Measurements from ENCODE around the gene METTL25. TPM values are rescaled to one million over a fixed set of nuclear protein-coding genes. Genes with fewer than 3 reads are reported as not detected.

Gene METTL25
- total RNA-seq, 1 donor from 2014 or later, result 8.9 TPM

DNA sequence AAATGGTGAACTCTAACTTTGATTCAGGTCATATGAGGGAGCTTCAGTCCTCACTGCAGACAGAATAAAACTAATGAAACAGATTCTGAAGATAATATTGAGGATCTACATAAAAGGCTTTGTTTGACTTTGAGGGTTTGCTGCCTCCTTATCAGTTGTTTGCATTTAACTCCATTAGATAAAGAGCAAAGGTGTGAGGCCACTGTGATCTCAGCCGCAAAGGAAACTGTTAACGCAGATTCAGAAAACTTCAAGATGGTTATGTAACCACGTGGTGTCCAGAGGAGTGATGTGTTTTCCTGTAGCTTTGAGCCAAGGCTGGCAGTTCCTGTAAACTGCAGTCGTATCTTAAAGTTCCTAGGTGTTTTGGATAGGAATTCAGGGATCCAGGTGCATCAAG lies 67.8 kb downstream of the METTL25 start:
- Mint-ChIP-seq H3K4me1 (ENCODE audit: low read depth) (peaks cover 7% of the 10 kb centered on the region), H3K4me3 (ENCODE audit: unreplicated experiment) (no peak overlapping the region), H3K27me3 (ENCODE audit: low read depth) (no peaks in the 10 kb centered on the region), H3K27ac (ENCODE audit: unreplicated experiment) (no peak overlapping the region), H3K36me3 (ENCODE audit: low read depth) (peaks cover 3% of the 10 kb centered on the region), H3K9me3 (ENCODE audit: low read depth) (peaks cover 14% of the 10 kb centered on the region)
- TF ChIP-seq CTCF (IDR thresholded peaks at IDR 0.05), result no peak
- no peak for DNase-seq (ENCODE audit: low spot score)

GRCh38 chr12:82426586-82426985 lies 68.3 kb downstream of the METTL25 start:
- Mint-ChIP-seq H3K4me1 (ENCODE audit: low read depth) (peaks cover 7% of the 10 kb centered on the region), H3K36me3 (ENCODE audit: low read depth) (peaks cover under 1% of the 10 kb centered on the region), H3K27ac (ENCODE audit: unreplicated experiment) (no peak overlapping the region), H3K4me3 (ENCODE audit: unreplicated experiment) (no peak overlapping the region), H3K27me3 (ENCODE audit: low read depth) (no peaks in the 10 kb centered on the region), H3K9me3 (ENCODE audit: low read depth) (peaks cover 10% of the 10 kb centered on the region)
- TF ChIP-seq CTCF (IDR thresholded peaks at IDR 0.05), result no peak
- DNase-seq (ENCODE audit: low spot score), result no peak

DNA sequence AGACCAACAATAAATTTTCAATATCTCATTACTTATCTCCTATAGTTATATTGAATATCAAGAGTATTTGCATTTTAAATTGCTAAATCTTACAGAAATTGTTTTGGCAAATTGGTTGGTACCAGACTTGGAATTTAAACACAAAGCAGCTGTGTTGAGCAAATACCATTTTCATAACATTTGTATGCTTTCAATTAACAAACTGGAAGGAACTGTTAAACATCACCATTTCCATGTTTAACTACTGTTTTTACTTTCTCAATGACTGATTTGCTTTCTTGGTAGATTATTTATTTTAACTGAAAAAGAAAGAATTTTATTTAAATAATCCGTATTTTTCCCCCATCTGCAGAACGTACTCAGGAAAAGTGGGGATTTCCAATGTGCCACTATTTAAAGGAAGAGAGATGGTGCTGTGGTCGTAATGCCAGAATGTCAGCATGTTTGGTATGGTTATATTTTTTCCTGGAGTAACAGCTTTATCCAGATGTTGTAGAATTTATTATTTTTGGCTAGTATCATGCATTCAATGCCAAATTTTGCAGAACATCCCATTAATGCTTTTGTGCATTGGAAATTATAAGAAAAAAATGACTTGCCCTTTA lies 72.3 kb downstream of the METTL25 start:
- no peaks in the 10 kb centered on the region for H3K4me1 Mint-ChIP-seq (ENCODE audit: low read depth)
- no peak for DNase-seq (ENCODE audit: low spot score)
- no peaks in the 10 kb centered on the region for H3K36me3 Mint-ChIP-seq (ENCODE audit: low read depth)
- H3K27me3 Mint-ChIP-seq (ENCODE audit: low read depth), result no peaks in the 10 kb centered on the region
- no peak overlapping the region for H3K27ac Mint-ChIP-seq (ENCODE audit: unreplicated experiment)
- H3K9me3 Mint-ChIP-seq (ENCODE audit: low read depth), result peaks cover 4% of the 10 kb centered on the region
- no peak for TF ChIP-seq CTCF (IDR thresholded peaks at IDR 0.05)
- no peak overlapping the region for H3K4me3 Mint-ChIP-seq (ENCODE audit: unreplicated experiment)

- H3K4me1 Mint-ChIP-seq (ENCODE audit: low read depth), result peaks cover 18% of the 10 kb centered on the region
- no peak for DNase-seq (ENCODE audit: low spot score)
Measured at GRCh38 chr12:82434392-82434911, 76.1 kb downstream of the METTL25 start.

DNA sequence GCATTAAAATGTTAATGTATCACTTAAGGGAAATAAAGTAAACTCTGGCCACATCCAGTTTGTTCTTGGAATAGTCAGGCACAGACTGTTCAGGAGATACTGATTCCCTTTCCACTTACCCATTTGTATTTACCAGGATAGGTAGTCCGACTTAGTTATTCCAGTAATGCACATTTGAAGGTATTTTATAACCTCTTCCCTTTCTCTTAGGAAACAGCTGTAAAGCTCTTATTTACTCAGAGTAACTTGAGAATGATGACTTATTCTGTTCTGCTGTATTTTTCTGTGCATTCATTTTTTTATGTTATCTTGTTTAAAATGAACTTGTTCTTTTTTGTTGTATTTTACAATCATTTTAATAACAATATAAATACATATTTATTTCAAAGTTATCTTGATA lies 78.0 kb downstream of the METTL25 start:
- Mint-ChIP-seq H3K4me1 (ENCODE audit: low read depth) (peaks cover 18% of the 10 kb centered on the region), H3K4me3 (ENCODE audit: unreplicated experiment) (no peak overlapping the region), H3K9me3 (ENCODE audit: low read depth) (no peaks in the 10 kb centered on the region), H3K27ac (ENCODE audit: unreplicated experiment) (no peak overlapping the region), H3K27me3 (ENCODE audit: low read depth) (no peaks in the 10 kb centered on the region), H3K36me3 (ENCODE audit: low read depth) (peaks cover 4% of the 10 kb centered on the region)
- no peak for DNase-seq (ENCODE audit: low spot score)
- no peak for TF ChIP-seq CTCF (IDR thresholded peaks at IDR 0.05)

More at GRCh38 chr12:82434392-82434911, 76.1 kb downstream of the METTL25 start:
- no peak overlapping the region for H3K27ac Mint-ChIP-seq (ENCODE audit: unreplicated experiment)
- no peaks in the 10 kb centered on the region for H3K9me3 Mint-ChIP-seq (ENCODE audit: low read depth)
- H3K36me3 Mint-ChIP-seq (ENCODE audit: low read depth), result no peaks in the 10 kb centered on the region
- TF ChIP-seq CTCF (IDR thresholded peaks at IDR 0.05), result no peak
- H3K27me3 Mint-ChIP-seq (ENCODE audit: low read depth), result no peaks in the 10 kb centered on the region
- H3K4me3 Mint-ChIP-seq (ENCODE audit: unreplicated experiment), result no peak overlapping the region

All from chondrocyte (in vitro differentiated cells).